IMR-90 (cell line): ENCODE measurements around the gene ADCY9. TPM values are rescaled to one million over a fixed set of nuclear protein-coding genes. Genes with fewer than 3 reads are reported as not detected.

Experiments
- ATAC-seq: fragments of 200-7000 bp; cut with Tn5 transposase; 2 replicates; pipeline ENCODE4 v1.9.1; 2020; ENCODE audit warnings: low read depth, mild to moderate bottlenecking, moderate library complexity
- BruUV-seq: library from RNA; stranded (reverse); fragments of 400-500 nt; replicated peaks from 2 replicates; lab custom pipeline; 2021; lab: Mats Ljungman, UMichigan
- CTCF ChIA-PET: fragments of 300-600 bp; formaldehyde crosslinking; extraction: SDS; loops from one replicate; lab custom pipeline; 2021; ENCODE audit warnings: antibody characterized with exemption; lab: Yijun Ruan, JAX
- POLR2A ChIA-PET: fragments of 300-600 bp; sonication (Branson Sonifier 250); formaldehyde crosslinking; loops from one replicate; lab custom pipeline; 2022; ENCODE audit warnings: antibody characterized with exemption; ENCODE audit not compliant: unreplicated experiment; lab: Charles Lee
- DNase-seq: peaks from one replicate; pipeline ENCODE4 v3.0.0; 2013
- H2AFZ ChIP-seq: replicated peaks from 2 replicates; pipeline ENCODE3; 2013; ENCODE audit warnings: low read length, mild to moderate bottlenecking; ENCODE audit not compliant: poor library complexity
- H2AK5ac ChIP-seq: 2 replicates; pipeline ENCODE4 v1.6.1; 2013; ENCODE audit warnings: low read depth, low read length, inconsistent platforms
- H2AK9ac ChIP-seq: replicated peaks from 2 replicates; pipeline ENCODE3; 2013; ENCODE audit warnings: mild to moderate bottlenecking, low read depth, low read length, moderate library complexity; ENCODE audit not compliant: poor library complexity
- H2BK120ac ChIP-seq: 2 replicates; pipeline ENCODE4 v1.6.1; 2013; ENCODE audit warnings: low read depth, low read length, inconsistent platforms
- H2BK15ac ChIP-seq: 3 replicates; pipeline ENCODE4 v1.6.1; 2013; ENCODE audit warnings: low read depth, low read length, inconsistent platforms
- H2BK20ac ChIP-seq: 2 replicates; pipeline ENCODE4 v1.6.1; 2013; ENCODE audit warnings: low read depth, mild to moderate bottlenecking, inconsistent platforms, low read length, moderate library complexity
- H2BK5ac ChIP-seq: 2 replicates; pipeline ENCODE4 v1.6.1; 2013; ENCODE audit warnings: mild to moderate bottlenecking, low read depth, low read length, inconsistent platforms; ENCODE audit not compliant: poor library complexity, severe bottlenecking
- H3K14ac ChIP-seq: replicated peaks from 2 replicates; pipeline ENCODE4 v1.6.1; 2013; ENCODE audit warnings: low read depth, low read length, inconsistent platforms
- H3K18ac ChIP-seq: 2 replicates; pipeline ENCODE4 v1.6.1; 2013; ENCODE audit warnings: low read depth, low read length, control low read depth
- H3K23ac ChIP-seq: 2 replicates; pipeline ENCODE4 v1.6.1; 2013; ENCODE audit warnings: low read depth, low read length, inconsistent platforms
- H3K27ac ChIP-seq: 2 replicates; pipeline ENCODE4 v1.5.1; 2013; ENCODE audit warnings: mild to moderate bottlenecking, control low read depth, low read length; ENCODE audit not compliant: insufficient read depth
- H3K27me3 ChIP-seq: 2 replicates; pipeline ENCODE4 v1.6.1; 2013; ENCODE audit warnings: low read length; ENCODE audit not compliant: control insufficient read depth, insufficient read depth
- H3K36me3 ChIP-seq: 2 replicates; pipeline ENCODE4 v1.6.1; 2013; ENCODE audit warnings: low read length, mixed read lengths; ENCODE audit not compliant: control insufficient read depth, insufficient read depth
- H3K4ac ChIP-seq: 2 replicates; pipeline ENCODE4 v1.6.1; 2013; ENCODE audit warnings: low read depth, low read length, inconsistent platforms
- H3K4me1 ChIP-seq: 2 replicates; pipeline ENCODE4 v1.6.1; 2013; ENCODE audit warnings: low read length, mixed read lengths; ENCODE audit not compliant: control insufficient read depth, insufficient read depth
- H3K4me2 ChIP-seq: 2 replicates; pipeline ENCODE4 v1.6.1; 2013; ENCODE audit warnings: low read depth, mild to moderate bottlenecking, control low read depth, low read length, moderate library complexity
- H3K4me3 ChIP-seq: 2 replicates; pipeline ENCODE4 v1.5.1; 2013; ENCODE audit warnings: low read depth, mild to moderate bottlenecking, control low read depth, low read length, moderate library complexity; ENCODE audit not compliant: insufficient read depth
- H3K56ac ChIP-seq: 2 replicates; pipeline ENCODE4 v1.6.1; 2013; ENCODE audit warnings: low read length, inconsistent platforms; ENCODE audit not compliant: insufficient read depth; ENCODE audit errors: extremely low read depth
- H3K79me1 ChIP-seq, 2 experiments: 2 replicates each; pipeline ENCODE4 v1.6.1; 2013; ENCODE audit warnings: low read length in 2 of 2, inconsistent platforms in 1 of 2, low read depth in 1 of 2
- H3K9ac ChIP-seq: 2 replicates; pipeline ENCODE4 v1.6.1; 2013; ENCODE audit warnings: low read depth, low read length, control low read depth
- H3K9me1 ChIP-seq: 2 replicates; pipeline ENCODE4 v1.6.1; 2013; ENCODE audit warnings: low read length, inconsistent platforms; ENCODE audit not compliant: insufficient read depth
- H3K9me3 ChIP-seq: 2 replicates; pipeline ENCODE4 v1.6.1; 2013; ENCODE audit warnings: low read length; ENCODE audit not compliant: control insufficient read depth, insufficient read depth
- H4K20me1 ChIP-seq: 2 replicates; pipeline ENCODE4 v1.6.1; 2013; ENCODE audit warnings: low read length, inconsistent platforms; ENCODE audit not compliant: insufficient read depth
- H4K5ac ChIP-seq: 2 replicates; pipeline ENCODE4 v1.6.1; 2013; ENCODE audit warnings: mild to moderate bottlenecking, low read depth, low read length, control low read depth
- H4K8ac ChIP-seq, 2 experiments: 2 replicates each; pipeline ENCODE4 v1.6.1; 2013; ENCODE audit warnings: low read depth in 2 of 2, low read length in 2 of 2, control low read depth in 1 of 2, inconsistent platforms in 1 of 2
- H4K91ac ChIP-seq: 2 replicates; pipeline ENCODE4 v1.6.1; 2013; ENCODE audit warnings: low read depth, low read length, inconsistent platforms; ENCODE audit not compliant: insufficient read depth
- BHLHE40 ChIP-seq: fragments of 150-350 bp; IDR thresholded peaks from 2 replicates; pipeline ENCODE4 v1.6.1; 2016; ENCODE audit warnings: mild to moderate bottlenecking, low read depth, low read length
- CEBPB ChIP-seq: IDR thresholded peaks from 2 replicates; pipeline ENCODE4 v1.6.1; 2012; ENCODE audit warnings: low read depth, low read length, improper control_type of control experiment
- CHD1 ChIP-seq: IDR thresholded peaks from 2 replicates; pipeline ENCODE4 v1.6.1; 2012; ENCODE audit warnings: low read depth, low read length, improper control_type of control experiment
- CTCF ChIP-seq: conservative IDR thresholded peaks from 2 replicates; pipeline ENCODE4 v1.5.1; 2012; ENCODE audit warnings: mild to moderate bottlenecking, low read depth, low read length, improper control_type of control experiment
- ELK1 ChIP-seq: fragments of 150-350 bp; IDR thresholded peaks from 2 replicates; pipeline ENCODE4 v1.6.1; 2016; ENCODE audit warnings: low read depth, mild to moderate bottlenecking, low read length, moderate library complexity, borderline replicate concordance
- FOS ChIP-seq: fragments of 150-350 bp; IDR thresholded peaks from 2 replicates; pipeline ENCODE4 v1.6.1; 2016; ENCODE audit warnings: low read depth, low read length
- MAFK ChIP-seq: IDR thresholded peaks from 2 replicates; pipeline ENCODE4 v1.6.1; 2012; ENCODE audit warnings: low read depth, low read length, improper control_type of control experiment
- MAZ ChIP-seq: IDR thresholded peaks from 2 replicates; pipeline ENCODE4 v1.6.1; 2012; ENCODE audit warnings: low read depth, mild to moderate bottlenecking, low read length, improper control_type of control experiment, moderate library complexity, borderline replicate concordance
- MXI1 ChIP-seq: IDR thresholded peaks from 2 replicates; pipeline ENCODE4 v1.6.1; 2012; ENCODE audit warnings: low read depth, mild to moderate bottlenecking, low read length, moderate library complexity, borderline replicate concordance
- NFE2L2 ChIP-seq: fragments of 150-350 bp; IDR thresholded peaks from 2 replicates; pipeline ENCODE4 v1.6.1; 2016; ENCODE audit warnings: low read depth, mild to moderate bottlenecking, low read length
- POLR2A ChIP-seq: IDR thresholded peaks from 2 replicates; pipeline ENCODE4 v1.6.1; 2012; ENCODE audit warnings: mild to moderate bottlenecking, low read depth, low read length
- RAD21 ChIP-seq: IDR thresholded peaks from 2 replicates; pipeline ENCODE4 v1.6.1; 2012; ENCODE audit warnings: low read length, improper control_type of control experiment
- RCOR1 ChIP-seq: IDR thresholded peaks from 2 replicates; pipeline ENCODE4 v1.6.1; 2012; ENCODE audit warnings: mild to moderate bottlenecking, low read length, improper control_type of control experiment; ENCODE audit not compliant: insufficient replicate concordance
- RFX5 ChIP-seq: IDR thresholded peaks from 2 replicates; pipeline ENCODE4 v1.8.0; 2012; ENCODE audit warnings: low read depth, mild to moderate bottlenecking, low read length, moderate library complexity
- SMC3 ChIP-seq: fragments of 150-350 bp; IDR thresholded peaks from 2 replicates; pipeline ENCODE4 v1.6.1; 2016; ENCODE audit warnings: low read depth, mild to moderate bottlenecking, antibody characterized with exemption, low read length, moderate library complexity
- USF2 ChIP-seq: fragments of 150-350 bp; IDR thresholded peaks from 2 replicates; pipeline ENCODE4 v1.6.1; 2017; ENCODE audit warnings: mild to moderate bottlenecking, antibody characterized with exemption, low read length, low read depth
- WGBS, 2 experiments: methylation state at CpG; one replicate each; pipeline versions ENCODE4 v1.1.5 to v1.1.7; 2013; ENCODE audit warnings: missing lambda C conversion rate in 2 of 2; ENCODE audit not compliant: insufficient read length in 1 of 2; ENCODE audit errors: extremely low coverage in 2 of 2; 5-methylcytosine and 5-hydroxymethylcytosine counted together
- dilution Hi-C: fragments of 300-500 bp; cut with HindIII; formaldehyde crosslinking; loops from one replicate; pipeline ENCODE4 v1.14.3; 2018; ENCODE audit warnings: low sequenced_read_pairs; ENCODE audit not compliant: unreplicated experiment
- in situ Hi-C: fragments of 300-500 bp; cut with MboI; formaldehyde crosslinking; loops from 3 replicates; pipeline ENCODE4 v1.14.3; 2019; ENCODE audit warnings: low sequenced_read_pairs, inconsistent platforms, mixed read lengths
- intact Hi-C: fragments of 100-400 bp; cut with micrococcal nuclease; formaldehyde crosslinking; loops from 2 replicates; pipeline ENCODE4 v1.10.0; 2022
- polyA plus RNA-seq, 3 experiments: library from polyadenylated mRNA; depleted of rRNA; stranded (reverse); fragments of >200 nt; gene quantifications; 2 replicates each; pipeline ENCODE4 v1.2.3, GENCODE V29; 2012; ENCODE audit warnings: low replicate concordance in 1 of 3
- total RNA-seq: library from RNA; depleted of rRNA; stranded (reverse); fragments of >200 nt; gene quantifications from 2 replicates; pipeline ENCODE4 v1.2.3, GENCODE V29; 2012

ADCY9 gene
- total and polyA plus RNA-seq, 2 of the 4 experiments (the other 2 are of a cell fraction): 5.4 to 12.5 TPM

- dilution Hi-C loops: no loop called here
These were observed 111.0 kb downstream of the ADCY9 start for GRCh38 chr16:4005281-4005680.

More at GRCh38 chr16:4005281-4005680, 111.0 kb downstream of the ADCY9 start:
- Histone ChIP-seq H4K8ac (no peak overlapping the region), H3K4me3 (no peak overlapping the region), H3K56ac (no peak overlapping the region), H3K4me2 (no peak overlapping the region), H3K4me1 (peaks cover 16% of the 10 kb centered on the region), H3K9me1 (peaks cover 24% of the 10 kb centered on the region), H3K9ac (no peak overlapping the region), H2BK20ac (no peak overlapping the region), H2BK120ac (no peak overlapping the region), H4K5ac (no peak overlapping the region), H3K79me1 (peaks cover 35 to 85% of the 10 kb centered on the region in 2 experiments), H3K9me3 (no peaks in the 10 kb centered on the region), H4K91ac (no peak overlapping the region), H3K36me3 (0 out of 2 replicates have a peak, but pooled peaks cover 2% of the 10 kb centered on the region), H3K27me3 (no peaks in the 10 kb centered on the region), H3K27ac (no peak overlapping the region), H3K4ac (no peak overlapping the region), H2AFZ (no peak overlapping the region), H3K14ac (no peak overlapping the region), H2AK5ac (no peak overlapping the region), H4K20me1 (no peaks in the 10 kb centered on the region), H2BK5ac (no peak overlapping the region), H3K23ac (no peak overlapping the region), H2BK15ac (no peak overlapping the region), H3K18ac (no peak overlapping the region), H2AK9ac (no peak overlapping the region)
- no peak for TF ChIP-seq CTCF
- TF ChIP-seq NFE2L2: no peak
- no peak for TF ChIP-seq BHLHE40
- TF ChIP-seq MXI1: no peak
- TF ChIP-seq MAFK: no peak
- no peak for TF ChIP-seq ELK1
- TF ChIP-seq CEBPB: no peak
- TF ChIP-seq CHD1: no peak
- TF ChIP-seq RAD21: no peak
- no peak for TF ChIP-seq MAZ
- TF ChIP-seq RCOR1: no peak
- no peak for TF ChIP-seq FOS
- TF ChIP-seq SMC3: no peak
- no peak for TF ChIP-seq POLR2A
- no peak for TF ChIP-seq RFX5
- TF ChIP-seq USF2: no peak
- DNase-seq (no peak), ATAC-seq (no peak)
- 94% methylated on average over 3 of the region's 9 CpGs; no CpG with 5 or more reads in 1 of the 2 experiments for WGBS, 2 experiments
- BruUV-seq: no TSS peak
- intact Hi-C loops: no loop called here
- in situ Hi-C loops: no loop called here
- CTCF ChIA-PET: interaction anchor here (0.5 kb wide), 1 partner anchor 289 kb away, joined by 6 read pairs; no protein-coding TSS in a partner anchor
- POLR2A ChIA-PET: no interaction called here
